Endothelial cell of umbilical vein (primary cell): ENCODE results near the gene KRT37. TPM values are rescaled to one million over a fixed set of nuclear protein-coding genes. Genes with fewer than 3 reads are reported as not detected.

Source experiments
- BruUV-seq: library from RNA; stranded (reverse); fragments of 400-500 nt; replicated peaks from 2 replicates; lab custom pipeline; 2021; lab: Mats Ljungman, UMichigan
- CTCF ChIA-PET: fragments of 300-600, 350-600 bp; sonication (Branson Sonifier 250); formaldehyde crosslinking; loops from one replicate; lab custom pipeline; 2021; ENCODE audit warnings: antibody characterized with exemption, inconsistent platforms; lab: Charles Lee
- POLR2A ChIA-PET: fragments of 300-600, 350-600 bp; sonication (Branson Sonifier 250); formaldehyde crosslinking; loops from one replicate; lab custom pipeline; 2021; ENCODE audit warnings: antibody characterized with exemption, inconsistent platforms; lab: Charles Lee
- DNase-seq: peaks from one replicate; pipeline ENCODE4 v3.0.0-alpha.2; 2011; ENCODE audit warnings: low read depth, low spot score
- FAIRE-seq: peaks from 2 replicates; lab custom pipeline; 2011; peaks lifted over from hg19 to GRCh38; lab: Jason Lieb, UNC
- H2AFZ ChIP-seq: 2 replicates; pipeline ENCODE4 v1.6.0; 2012; ENCODE audit warnings: low read depth, low read length, control low read depth, inconsistent platforms
- H3K27ac ChIP-seq: 2 replicates; pipeline ENCODE4 v1.5.1; 2011; ENCODE audit warnings: low read depth, mild to moderate bottlenecking, control low read depth, low read length, moderate library complexity; ENCODE audit not compliant: insufficient read depth
- H3K27me3 ChIP-seq, 2 experiments: 2 replicates each; pipeline versions ENCODE4 v1.6.0 to v1.6.1; 2011; ENCODE audit warnings: low read length in 2 of 2, mixed read lengths in 1 of 2; ENCODE audit not compliant: control insufficient read depth in 2 of 2, insufficient read depth in 2 of 2
- H3K36me3 ChIP-seq, 2 experiments: 2 replicates in 1 of 2; 3 replicates in 1 of 2; pipeline ENCODE4 v1.5.1; 2011; ENCODE audit warnings: low read length in 2 of 2, mild to moderate bottlenecking in 1 of 2, moderate library complexity in 1 of 2; ENCODE audit not compliant: control insufficient read depth in 2 of 2, insufficient read depth in 2 of 2; ENCODE audit errors: extremely low read depth in 1 of 2
- H3K4me1 ChIP-seq: 3 replicates; pipeline ENCODE4 v1.5.1; 2011; ENCODE audit warnings: mild to moderate bottlenecking, low read length; ENCODE audit not compliant: control insufficient read depth, insufficient read depth; ENCODE audit errors: extremely low read depth
- H3K4me2 ChIP-seq: 2 replicates; pipeline ENCODE4 v1.6.1; 2011; ENCODE audit warnings: low read length, control low read depth, mixed read lengths; ENCODE audit not compliant: insufficient read depth
- H3K4me3 ChIP-seq, 3 experiments: fragments of 200-600 bp in 1 of 3; sonication (generic), shearing (Covaris generic) in 1 of 3; replicated peaks in 1 of 3; 2 replicates each; pipeline ENCODE4 v1.5.1; 2011 to 2016; ENCODE audit warnings: control low read depth in 3 of 3, low read length in 3 of 3, mild to moderate bottlenecking in 2 of 3, inconsistent platforms in 1 of 3, low read depth in 1 of 3, moderate library complexity in 1 of 3; ENCODE audit not compliant: insufficient read depth in 1 of 3
- H3K79me2 ChIP-seq: 2 replicates; pipeline ENCODE4 v1.6.0; 2012; ENCODE audit warnings: low read length, inconsistent platforms; ENCODE audit not compliant: control insufficient read depth, insufficient read depth
- H3K9ac ChIP-seq: replicated peaks from 2 replicates; pipeline ENCODE3; 2011; ENCODE audit warnings: low read length, control low read depth; ENCODE audit not compliant: insufficient read depth; ENCODE audit errors: extremely low read depth
- H3K9me1 ChIP-seq: replicated peaks from 3 replicates; pipeline ENCODE4 v1.6.0; 2011; ENCODE audit warnings: mild to moderate bottlenecking, low read length; ENCODE audit not compliant: control insufficient read depth, insufficient read depth; ENCODE audit errors: extremely low read depth
- H3K9me3 ChIP-seq: replicated peaks from 2 replicates; pipeline ENCODE4 v1.5.1; 2012; ENCODE audit warnings: low read length, inconsistent platforms; ENCODE audit not compliant: control insufficient read depth, insufficient read depth
- H4K20me1 ChIP-seq: replicated peaks from 2 replicates; pipeline ENCODE3; 2011; ENCODE audit warnings: mild to moderate bottlenecking, low read length; ENCODE audit not compliant: control insufficient read depth, insufficient read depth; ENCODE audit errors: extremely low read depth
- EZH2 ChIP-seq: IDR thresholded peaks from 2 replicates; pipeline ENCODE4 v1.6.1; 2012; ENCODE audit warnings: borderline replicate concordance, low read depth, mild to moderate bottlenecking, moderate library complexity, low read length, inconsistent platforms; ENCODE audit not compliant: severe bottlenecking
- FOS ChIP-seq: IDR thresholded peaks from 2 replicates; pipeline ENCODE4 v1.6.1; 2011; ENCODE audit warnings: mild to moderate bottlenecking, low read length, moderate library complexity, borderline replicate concordance; ENCODE audit not compliant: insufficient read depth
- GATA2 ChIP-seq: IDR thresholded peaks from 2 replicates; pipeline ENCODE4 v1.7.0; 2011; ENCODE audit warnings: low read depth, mild to moderate bottlenecking, moderate library complexity, mixed read lengths, low read length; ENCODE audit not compliant: insufficient read length, insufficient read depth
- JUN ChIP-seq: IDR thresholded peaks from 2 replicates; pipeline ENCODE4 v1.6.1; 2011; ENCODE audit warnings: borderline replicate concordance, low read depth; ENCODE audit not compliant: insufficient read length, insufficient read depth
- MYC ChIP-seq: IDR thresholded peaks from one replicate; pipeline ENCODE4 v1.6.1; 2011; ENCODE audit warnings: mild to moderate bottlenecking, low read depth, low read length
- POLR2A ChIP-seq: IDR thresholded peaks from 2 replicates; pipeline ENCODE4 v1.6.1; 2012; ENCODE audit warnings: low read depth, mild to moderate bottlenecking, control low read depth, low read length
- POLR2AphosphoS5 ChIP-seq: IDR thresholded peaks from 2 replicates; pipeline ENCODE4 v1.6.1; 2012; ENCODE audit warnings: low read depth, mild to moderate bottlenecking, control low read depth, low read length, moderate library complexity; ENCODE audit not compliant: insufficient read depth
- dilution Hi-C: fragments of 300-500 bp; cut with MboI; formaldehyde crosslinking; loops from one replicate; pipeline ENCODE4 v1.15.0; 2019; ENCODE audit warnings: low sequenced_read_pairs; ENCODE audit not compliant: extremely low pct_ligation_motif_present
- intact Hi-C: fragments of 100-400 bp; cut with micrococcal nuclease; formaldehyde crosslinking; loops from one replicate; pipeline ENCODE4 v1.10.0; 2022
- polyA plus RNA-seq, 4 experiments: library from polyadenylated mRNA; depleted of rRNA in 3 of 4; stranded (reverse) in 3 of 4; unstranded in 1 of 4; fragments of >200 nt; gene quantifications; 2 replicates each; pipeline versions ENCODE4 v1.2.1 to v1.2.3, GENCODE V29; 2011 to 2012; ENCODE audit warnings: missing spikeins in 1 of 4
- total RNA-seq: library from RNA; stranded (reverse); gene quantifications from 2 replicates; pipeline ENCODE4 v1.2.3, GENCODE V29; 2021
- TF ChIP-seq, protein P1 (sequence below), 2 donors: IDR thresholded peaks; 1 replicate in 1 of 2; 2 replicates in 1 of 2; pipeline ENCODE4 v1.5.1; 2011; ENCODE audit warnings: low read length in 2 of 2, mild to moderate bottlenecking in 2 of 2, moderate library complexity in 2 of 2, control low read depth in 1 of 2, inconsistent platforms in 1 of 2, low read depth in 1 of 2; ENCODE audit not compliant: insufficient read depth in 1 of 2; ENCODE audit errors: extremely low read depth in 1 of 2
- TF ChIP-seq, protein P2 (sequence below): IDR thresholded peaks from 2 replicates; pipeline ENCODE4 v1.6.1; 2011; ENCODE audit not compliant: insufficient read depth, insufficient read length

KRT37 gene
- total and polyA plus RNA-seq, 2 donors (not counting 3 experiments of a cell fraction or from before 2014, with no cell fraction given): not detected

DNA sequence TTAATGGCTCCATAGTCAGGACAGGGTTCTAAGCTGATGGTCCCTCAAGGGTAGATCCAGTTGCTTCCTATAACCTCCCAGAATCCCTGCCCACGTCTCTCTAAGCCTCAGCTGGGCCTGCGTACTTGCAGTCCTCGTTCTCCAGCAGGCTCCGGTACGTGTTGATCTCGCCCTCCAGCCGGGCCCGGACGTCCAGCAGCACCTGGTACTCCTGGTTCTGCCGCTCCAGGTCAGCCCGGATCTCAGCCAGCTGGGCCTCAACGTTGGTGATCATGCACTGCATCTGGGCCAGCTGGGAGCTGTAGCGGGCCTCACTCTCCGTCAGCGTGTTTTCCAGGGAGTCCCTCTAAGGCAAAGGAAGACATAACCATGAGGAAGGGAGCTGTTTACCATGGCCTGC lies 38.3 kb upstream of the KRT37 start:
- no peak for DNase-seq
- dilution Hi-C loops (no loop called here), intact Hi-C loops (no loop called here)
- Histone ChIP-seq H4K20me1 (no peaks in the 10 kb centered on the region), H3K79me2 (no peaks in the 10 kb centered on the region), H3K9me3 (no peaks in the 10 kb centered on the region), H3K36me3 (no peaks in the 10 kb centered on the region), H3K27ac (no peak overlapping the region), H3K4me1 (no peaks in the 10 kb centered on the region), H3K9me1 (no peaks in the 10 kb centered on the region), H3K9ac (no peak overlapping the region), H3K27me3 (peaks cover 2% of the 10 kb centered on the region in 2 experiments), H3K4me2 (no peak overlapping the region), H2AFZ (no peak overlapping the region), H3K4me3 (no peak overlapping the region)
- CTCF ChIA-PET: interaction anchor here (2.1 kb wide), 1 partner anchor 86 kb away, joined by 8 read pairs; no protein-coding TSS in a partner anchor
- no peak for TF ChIP-seq POLR2AphosphoS5
- TF ChIP-seq, protein P1, sequence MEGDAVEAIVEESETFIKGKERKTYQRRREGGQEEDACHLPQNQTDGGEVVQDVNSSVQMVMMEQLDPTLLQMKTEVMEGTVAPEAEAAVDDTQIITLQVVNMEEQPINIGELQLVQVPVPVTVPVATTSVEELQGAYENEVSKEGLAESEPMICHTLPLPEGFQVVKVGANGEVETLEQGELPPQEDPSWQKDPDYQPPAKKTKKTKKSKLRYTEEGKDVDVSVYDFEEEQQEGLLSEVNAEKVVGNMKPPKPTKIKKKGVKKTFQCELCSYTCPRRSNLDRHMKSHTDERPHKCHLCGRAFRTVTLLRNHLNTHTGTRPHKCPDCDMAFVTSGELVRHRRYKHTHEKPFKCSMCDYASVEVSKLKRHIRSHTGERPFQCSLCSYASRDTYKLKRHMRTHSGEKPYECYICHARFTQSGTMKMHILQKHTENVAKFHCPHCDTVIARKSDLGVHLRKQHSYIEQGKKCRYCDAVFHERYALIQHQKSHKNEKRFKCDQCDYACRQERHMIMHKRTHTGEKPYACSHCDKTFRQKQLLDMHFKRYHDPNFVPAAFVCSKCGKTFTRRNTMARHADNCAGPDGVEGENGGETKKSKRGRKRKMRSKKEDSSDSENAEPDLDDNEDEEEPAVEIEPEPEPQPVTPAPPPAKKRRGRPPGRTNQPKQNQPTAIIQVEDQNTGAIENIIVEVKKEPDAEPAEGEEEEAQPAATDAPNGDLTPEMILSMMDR (IDR thresholded peaks at IDR 0.05; ENCODE audit: extremely low read depth in 1 of 2, insufficient read depth in 1 of 2, low read depth in 1 of 2, low read length in 2 of 2): no peak
- TF ChIP-seq GATA2: no peak
- no peak for TF ChIP-seq EZH2
- TF ChIP-seq FOS: no peak
- TF ChIP-seq MYC: no peak
- no peak for TF ChIP-seq JUN
- TF ChIP-seq POLR2A: no peak
- TF ChIP-seq, protein P2, sequence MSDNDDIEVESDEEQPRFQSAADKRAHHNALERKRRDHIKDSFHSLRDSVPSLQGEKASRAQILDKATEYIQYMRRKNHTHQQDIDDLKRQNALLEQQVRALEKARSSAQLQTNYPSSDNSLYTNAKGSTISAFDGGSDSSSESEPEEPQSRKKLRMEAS: no peak
- FAIRE-seq: no peak
- POLR2A ChIA-PET: no interaction called here
- BruUV-seq: no TSS peak
